Kidney tubule cell (primary cell): Measurements from ENCODE around the gene TADA2B.
A peak's percentile ranks its signal among the peaks of the same experiment; 100 is the strongest.

Experiments
- DNase-seq: peaks from one replicate; pipeline ENCODE4 v3.0.0-alpha.2; 2018; ENCODE audit warnings: low spot score

TADA2B gene

GRCh38 chr4:7043284-7044136, at the start of gene TADA2B:
TADA2B (plus strand) TSS chr4:7043372; CDS start chr4:7043580, 208 bp downstream.
- DNase-seq: peak; percentile 55

GRCh38 chr4:6996481-6996880, 46.7 kb upstream of the TADA2B start:
- DNase-seq: no peak

- peak; percentile 73 for DNase-seq
These were observed 43.7 kb upstream of the TADA2B start for GRCh38 chr4:6999172-7000086.

- no peak for DNase-seq
These were observed 42.6 kb upstream of the TADA2B start for GRCh38 chr4:7000421-7001176.

GRCh38 chr4:7001271-7001670, 41.9 kb upstream of the TADA2B start:
- DNase-seq: no peak

- DNase-seq: no peak
These were observed 40.8 kb upstream of the TADA2B start for GRCh38 chr4:7002336-7002735.

- DNase-seq: no peak
These were observed 39.8 kb upstream of the TADA2B start for GRCh38 chr4:7003176-7003878.

- DNase-seq: no peak
These were observed 39.3 kb upstream of the TADA2B start for GRCh38 chr4:7003879-7004240.

- DNase-seq: no peak
These were observed 38.8 kb upstream of the TADA2B start for GRCh38 chr4:7004331-7004730.

- no peak for DNase-seq
These were observed 37.6 kb upstream of the TADA2B start for GRCh38 chr4:7005571-7005970.

GRCh38 chr4:7006411-7006810, 36.8 kb upstream of the TADA2B start:
- no peak for DNase-seq

GRCh38 chr4:7007142-7007907, 35.8 kb upstream of the TADA2B start:
- DNase-seq: no peak

- no peak for DNase-seq
These were observed 35.2 kb upstream of the TADA2B start for GRCh38 chr4:7007944-7008343.

- DNase-seq: no peak
These were observed 33.6 kb upstream of the TADA2B start for GRCh38 chr4:7009564-7009963.

GRCh38 chr4:7013175-7013574, 30.0 kb upstream of the TADA2B start:
- DNase-seq: no peak

- no peak for DNase-seq
These were observed 28.4 kb upstream of the TADA2B start for GRCh38 chr4:7014815-7015214.

- no peak for DNase-seq
These were observed 27.7 kb upstream of the TADA2B start for GRCh38 chr4:7015383-7016035.

- no peak for DNase-seq
These were observed 27.1 kb upstream of the TADA2B start for GRCh38 chr4:7016086-7016485.

GRCh38 chr4:7016512-7016911, 26.7 kb upstream of the TADA2B start:
- no peak for DNase-seq

GRCh38 chr4:7017446-7018048, 25.6 kb upstream of the TADA2B start:
- DNase-seq: no peak
